ENCODE measurements around the gene STK40.

Gene STK40

DNA sequence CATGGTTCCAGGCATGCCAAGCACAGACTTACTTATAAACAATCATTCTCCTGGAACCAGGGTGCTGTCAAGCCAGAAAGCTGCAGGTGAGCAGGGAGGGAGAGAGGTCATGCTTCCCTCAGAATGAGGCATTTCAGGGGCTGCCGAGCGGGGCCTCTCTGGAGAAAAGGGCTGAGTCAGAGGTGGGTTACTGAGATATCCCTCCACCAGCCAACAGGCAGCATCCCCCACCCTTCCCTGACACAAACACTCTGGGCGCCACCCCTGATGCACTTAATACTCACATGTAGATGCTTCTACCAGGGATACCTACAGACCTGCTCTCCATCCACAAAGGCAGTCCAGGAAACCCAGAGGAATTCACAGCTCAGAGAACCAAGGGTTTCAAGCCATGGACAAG is 13.1 kb downstream of the STK40 start:
- Histone ChIP-seq H2AFZ (ENCODE audit: low read depth, low read length) (no peak overlapping the region), H3K4me1 (ENCODE audit: low read length) (peaks cover 19% of the 10 kb centered on the region), H4K20me1 (ENCODE audit: insufficient read depth, low read length) (peaks cover 4% of the 10 kb centered on the region; the same call in 1 of the 2 replicates), H3K4me3 (ENCODE audit: low read length) (no peak overlapping the region), H3K9me3 (ENCODE audit: insufficient read depth, low read length) (no peaks in the 10 kb centered on the region), H3K27me3 (ENCODE audit: low read depth, low read length) (no peaks in the 10 kb centered on the region), H3K36me3 (replicated peaks; ENCODE audit: low read depth, low read length) (no peaks in the 10 kb centered on the region), H3K27ac (ENCODE audit: low read length) (no peak overlapping the region), H3K4me2 (ENCODE audit: low read length) (no peak overlapping the region), H3K79me2 (ENCODE audit: low read length) (peaks cover 3% of the 10 kb centered on the region; the same call in 1 of the 2 replicates), H3K9ac (ENCODE audit: low read length) (no peak overlapping the region)
- no peak for TF ChIP-seq EZH2phosphoT487 (IDR thresholded peaks at IDR 0.05; ENCODE audit: low read depth)
- TF ChIP-seq, protein P1, sequence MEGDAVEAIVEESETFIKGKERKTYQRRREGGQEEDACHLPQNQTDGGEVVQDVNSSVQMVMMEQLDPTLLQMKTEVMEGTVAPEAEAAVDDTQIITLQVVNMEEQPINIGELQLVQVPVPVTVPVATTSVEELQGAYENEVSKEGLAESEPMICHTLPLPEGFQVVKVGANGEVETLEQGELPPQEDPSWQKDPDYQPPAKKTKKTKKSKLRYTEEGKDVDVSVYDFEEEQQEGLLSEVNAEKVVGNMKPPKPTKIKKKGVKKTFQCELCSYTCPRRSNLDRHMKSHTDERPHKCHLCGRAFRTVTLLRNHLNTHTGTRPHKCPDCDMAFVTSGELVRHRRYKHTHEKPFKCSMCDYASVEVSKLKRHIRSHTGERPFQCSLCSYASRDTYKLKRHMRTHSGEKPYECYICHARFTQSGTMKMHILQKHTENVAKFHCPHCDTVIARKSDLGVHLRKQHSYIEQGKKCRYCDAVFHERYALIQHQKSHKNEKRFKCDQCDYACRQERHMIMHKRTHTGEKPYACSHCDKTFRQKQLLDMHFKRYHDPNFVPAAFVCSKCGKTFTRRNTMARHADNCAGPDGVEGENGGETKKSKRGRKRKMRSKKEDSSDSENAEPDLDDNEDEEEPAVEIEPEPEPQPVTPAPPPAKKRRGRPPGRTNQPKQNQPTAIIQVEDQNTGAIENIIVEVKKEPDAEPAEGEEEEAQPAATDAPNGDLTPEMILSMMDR (IDR thresholded peaks at IDR 0.05; ENCODE audit: low read depth, low read length) = no peak

DNA sequence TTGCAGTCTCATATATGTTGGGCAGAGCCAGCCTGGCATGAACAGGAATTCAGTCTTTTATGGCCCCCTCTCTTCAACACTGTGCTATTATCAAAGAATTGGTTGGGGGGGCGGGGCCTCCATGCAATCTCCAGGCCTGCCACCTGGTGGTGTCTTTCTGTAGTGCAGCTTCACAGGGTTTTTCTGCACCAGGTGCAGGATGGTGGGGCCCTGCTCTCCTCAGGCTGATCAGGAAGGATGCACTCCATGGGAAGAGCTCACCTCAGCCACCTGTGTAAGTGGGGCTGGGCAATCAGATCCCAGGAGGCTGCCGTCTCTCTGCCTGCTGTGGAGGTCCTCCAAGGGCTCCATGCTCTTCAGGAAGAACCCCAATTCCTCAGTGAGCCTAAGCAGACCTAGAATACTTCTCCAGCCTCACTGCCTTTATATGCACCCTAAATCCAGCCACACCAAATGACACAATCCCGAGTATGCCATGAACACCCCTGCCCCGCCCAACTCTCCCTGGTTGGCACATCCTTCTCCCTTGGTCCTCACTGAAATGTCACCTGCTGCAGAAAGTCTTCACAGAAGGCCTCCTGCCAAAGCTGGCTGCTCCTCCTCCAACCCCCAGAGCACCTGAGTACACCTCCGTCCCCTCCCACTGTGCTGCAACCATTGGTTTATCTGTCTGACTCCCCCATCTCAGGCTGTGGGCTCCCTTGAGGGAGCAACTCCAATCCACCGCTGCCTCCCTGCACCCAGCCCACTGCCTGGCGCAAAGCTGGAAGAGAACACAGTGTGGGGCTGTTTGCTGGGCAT is 16.5 kb downstream of the STK40 start:
- H3K36me3 ChIP-seq (replicated peaks; ENCODE audit: low read depth, low read length) = no peaks in the 10 kb centered on the region
- TF ChIP-seq, protein P1 (IDR thresholded peaks at IDR 0.05; ENCODE audit: low read depth, low read length) = peak; percentile 68
- no peak for TF ChIP-seq EZH2phosphoT487 (IDR thresholded peaks at IDR 0.05; ENCODE audit: low read depth)
- no peak overlapping the region for H3K9ac ChIP-seq (ENCODE audit: low read length)
- no peak overlapping the region for H3K4me3 ChIP-seq (ENCODE audit: low read length)
- no peaks in the 10 kb centered on the region for H3K9me3 ChIP-seq (ENCODE audit: insufficient read depth, low read length)
- peaks cover 22% of the 10 kb centered on the region for H3K4me1 ChIP-seq (ENCODE audit: low read length)
- no peaks in the 10 kb centered on the region; the same call in 1 of the 2 replicates for H3K79me2 ChIP-seq (ENCODE audit: low read length)
- H3K27me3 ChIP-seq (ENCODE audit: low read depth, low read length) = no peaks in the 10 kb centered on the region
- no peak overlapping the region for H2AFZ ChIP-seq (ENCODE audit: low read depth, low read length)
- no peak overlapping the region for H3K4me2 ChIP-seq (ENCODE audit: low read length)
- H3K27ac ChIP-seq (ENCODE audit: low read length) = no peak overlapping the region
- H4K20me1 ChIP-seq (ENCODE audit: insufficient read depth, low read length) = peaks cover 4% of the 10 kb centered on the region; the same call in 1 of the 2 replicates

DNA sequence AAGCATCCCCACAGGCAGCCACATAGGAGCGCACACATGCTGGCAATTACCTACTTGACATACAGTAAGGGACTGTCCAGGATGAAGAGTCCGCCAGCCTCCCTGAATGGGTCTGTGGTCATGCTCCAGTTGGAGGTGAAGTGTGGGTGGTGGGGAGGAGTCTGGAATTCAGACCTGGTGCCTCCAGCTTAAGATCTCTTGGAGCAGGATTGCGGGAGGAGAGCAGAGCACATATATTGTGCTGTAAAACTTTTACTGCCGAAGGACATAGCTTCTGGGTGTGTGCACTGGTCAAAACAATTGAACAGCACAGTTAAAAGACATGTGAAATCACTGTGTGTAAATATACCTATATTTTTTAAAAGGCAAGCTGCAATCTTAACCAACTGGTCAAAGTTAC is 17.9 kb downstream of the STK40 start:
- Histone ChIP-seq H3K27me3 (ENCODE audit: low read depth, low read length) (no peaks in the 10 kb centered on the region), H3K36me3 (replicated peaks; ENCODE audit: low read depth, low read length) (no peaks in the 10 kb centered on the region), H3K79me2 (ENCODE audit: low read length) (no peaks in the 10 kb centered on the region), H2AFZ (ENCODE audit: low read depth, low read length) (no peak overlapping the region), H3K9me3 (ENCODE audit: insufficient read depth, low read length) (no peaks in the 10 kb centered on the region), H3K4me2 (ENCODE audit: low read length) (no peak overlapping the region), H3K27ac (ENCODE audit: low read length) (no peak overlapping the region), H3K4me3 (ENCODE audit: low read length) (no peak overlapping the region), H4K20me1 (ENCODE audit: insufficient read depth, low read length) (peaks cover 4% of the 10 kb centered on the region; the same call in 1 of the 2 replicates), H3K4me1 (ENCODE audit: low read length) (peaks cover 11% of the 10 kb centered on the region), H3K9ac (ENCODE audit: low read length) (no peak overlapping the region)
- TF ChIP-seq EZH2phosphoT487 (IDR thresholded peaks at IDR 0.05; ENCODE audit: low read depth) = no peak

DNA sequence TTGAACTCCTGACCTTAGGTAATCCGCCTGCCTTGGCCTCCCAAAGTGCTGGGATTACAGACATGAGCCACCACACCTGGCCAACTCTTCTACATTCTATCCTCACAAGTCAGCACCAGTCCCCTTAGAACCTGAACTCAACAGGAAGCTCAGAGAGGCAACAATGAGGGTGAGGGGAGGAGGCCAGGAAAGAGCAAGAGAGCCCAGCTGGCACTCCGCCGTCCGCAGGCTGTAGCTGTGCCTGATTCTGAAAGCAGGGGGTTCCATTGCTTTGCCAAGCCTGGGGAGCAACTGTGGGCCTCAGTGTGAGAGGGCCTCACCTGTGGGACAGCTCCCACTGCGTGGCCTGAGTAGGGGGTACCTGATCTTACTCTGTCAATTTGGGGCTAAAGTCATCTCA is 18.7 kb downstream of the STK40 start:
- Histone ChIP-seq H3K79me2 (ENCODE audit: low read length) (no peaks in the 10 kb centered on the region), H4K20me1 (ENCODE audit: insufficient read depth, low read length) (peaks cover 4% of the 10 kb centered on the region; the same call in 1 of the 2 replicates), H2AFZ (ENCODE audit: low read depth, low read length) (no peak overlapping the region), H3K36me3 (replicated peaks; ENCODE audit: low read depth, low read length) (no peaks in the 10 kb centered on the region), H3K4me2 (ENCODE audit: low read length) (no peak overlapping the region), H3K4me3 (ENCODE audit: low read length) (no peak overlapping the region), H3K4me1 (ENCODE audit: low read length) (peaks cover 11% of the 10 kb centered on the region), H3K9ac (ENCODE audit: low read length) (no peak overlapping the region), H3K9me3 (ENCODE audit: insufficient read depth, low read length) (no peaks in the 10 kb centered on the region), H3K27ac (ENCODE audit: low read length) (no peak overlapping the region), H3K27me3 (ENCODE audit: low read depth, low read length) (no peaks in the 10 kb centered on the region)
- TF ChIP-seq, protein P1 (IDR thresholded peaks at IDR 0.05; ENCODE audit: low read depth, low read length) = no peak
- no peak for TF ChIP-seq EZH2phosphoT487 (IDR thresholded peaks at IDR 0.05; ENCODE audit: low read depth)
